Pancreas (tissue), 10 donors: ENCODE data around the gene LARP6. TPM values are rescaled to one million over a fixed set of nuclear protein-coding genes. Genes with fewer than 3 reads are reported as not detected.
"Not testable (repeated sequence)": the region's sequence is repeated elsewhere in the genome, so short reads cannot be mapped to it uniquely, and the experiment has no call there.

Source experiments
- ATAC-seq, 4 donors: fragments of 200-7000 bp; cut with Tn5 transposase; one replicate each; pipeline versions ENCODE4 v1.8.0 to v1.9.1; 2020; ENCODE audit warnings: mild to moderate bottlenecking in 4 of 4, moderate library complexity in 4 of 4
- DNase-seq, 6 donors: peaks; one replicate each; pipeline ENCODE4 v3.0.0-alpha.2; 2020
- FAIRE-seq: peaks from 2 replicates; lab custom pipeline; 2012; peaks lifted over from hg19 to GRCh38; lab: Jason Lieb, UNC
- H3K27ac ChIP-seq, 4 donors: fragments of 200-600 bp; sonication (generic); 1 replicate in 3 of 4; 2 replicates in 1 of 4; pipeline versions ENCODE4 v1.5.0 to v1.8.0; 2020
- H3K27me3 ChIP-seq, 4 donors: fragments of 200-600 bp; one replicate each; pipeline ENCODE4 v1.8.0; 2021
- H3K36me3 ChIP-seq, 3 donors: fragments of 200-600 bp; sonication (generic) in 1 of 3; one replicate each; pipeline versions ENCODE4 v1.5.0 to v1.8.0; 2020 to 2021
- H3K4me1 ChIP-seq, 3 donors: fragments of 200-600 bp; one replicate each; pipeline ENCODE4 v1.8.0; 2021
- H3K4me3 ChIP-seq, 4 donors: fragments of 200-600 bp; sonication (generic) in 2 of 4; one replicate each; pipeline versions ENCODE4 v1.5.0 to v1.8.0; 2020 to 2021
- H3K9me3 ChIP-seq, 4 donors: fragments of 200-600 bp; one replicate each; pipeline ENCODE4 v1.8.0; 2021
- WGBS, 2 donors: extraction: QIAGEN DNeasy Blood & Tissue Kit; methylation state at CpG; one replicate each; pipeline ENCODE4 v1.1.7; 2013; 5-methylcytosine and 5-hydroxymethylcytosine counted together
- intact Hi-C, 3 donors: fragments of 100-400 bp; cut with DNase I; formaldehyde crosslinking; loops; one replicate each; pipeline versions ENCODE4 v1.11.1 to v1.14.2; 2022
- polyA plus RNA-seq, 2 donors: library from polyadenylated mRNA; stranded (reverse); fragments of 200-250 nt; gene quantifications; one replicate each; pipeline ENCODE4 v1.2.3, GENCODE V29; 2013
- total RNA-seq, 6 donors: library from RNA; stranded (reverse); fragmentation: NEBNext Ultra II Directional in 4 of 6; extraction: Animal tissue kit (Norgen Biotek cat#: 25700) in 4 of 6; gene quantifications; one replicate each; pipeline versions ENCODE4 v1.2.1 to v1.2.4, GENCODE V29; 2021 to 2023
- TF ChIP-seq, protein P1 (sequence below), 4 donors: fragments of 200-600 bp; sonication (generic) in 3 of 4; IDR thresholded peaks; one replicate each; pipeline versions ENCODE4 v1.5.0 to v1.8.0; 2021; ENCODE audit warnings: antibody characterized with exemption in 4 of 4
- donor health status: healthy with polysubstance abuse.
- donor health status: DM: no; HTN: no; CAD: no; lungs with moderate emphysema.
- donor health status: DM: no; HTN: no; CAD: no.
- donor health status: control.
- donor health status: control.
- donor health status: Bipolar disorder and iron deficiency.
- donor health status: DM: yes; HTN: yes; CAD: no.
- donor health status: DM: no; HTN: no; CAD: no.
- donor health status: DM: no; HTN: no; CAD: no.
- donor health status: DM: yes; HTN: yes; CAD: no.

LARP6 gene
- total and polyA plus RNA-seq, 8 donors: 5.9 to 10.3 (median 8.8) TPM

DNA sequence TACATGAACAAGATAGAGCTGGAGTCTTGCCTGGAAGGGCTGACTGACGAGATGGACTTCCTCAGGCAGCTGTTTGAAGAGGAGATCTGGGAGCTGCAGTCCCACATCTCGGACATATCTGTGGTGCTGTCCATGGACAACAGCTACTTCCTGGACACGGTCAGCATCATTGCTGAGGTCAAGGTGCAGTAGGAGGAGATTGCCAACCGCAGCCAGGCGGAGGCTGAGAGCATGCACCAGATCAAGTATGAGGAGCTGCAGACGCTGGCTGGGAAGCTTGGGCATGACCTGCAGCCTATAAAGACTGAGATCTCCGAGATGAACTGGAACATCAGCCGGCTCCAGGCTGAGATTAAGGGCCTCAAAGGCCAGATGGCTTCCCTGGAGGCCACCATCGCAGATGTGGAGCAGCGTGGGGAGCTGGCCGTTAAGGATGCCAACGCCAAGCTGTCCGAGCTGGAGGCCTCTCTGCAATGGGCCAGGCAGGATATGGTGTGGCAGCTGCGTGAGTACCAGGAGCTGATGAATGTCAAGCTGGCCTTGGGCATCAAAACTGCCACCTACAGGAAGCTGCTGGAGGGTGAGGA is 5.5 kb upstream of the LARP6 start:
- TF ChIP-seq, protein P1, sequence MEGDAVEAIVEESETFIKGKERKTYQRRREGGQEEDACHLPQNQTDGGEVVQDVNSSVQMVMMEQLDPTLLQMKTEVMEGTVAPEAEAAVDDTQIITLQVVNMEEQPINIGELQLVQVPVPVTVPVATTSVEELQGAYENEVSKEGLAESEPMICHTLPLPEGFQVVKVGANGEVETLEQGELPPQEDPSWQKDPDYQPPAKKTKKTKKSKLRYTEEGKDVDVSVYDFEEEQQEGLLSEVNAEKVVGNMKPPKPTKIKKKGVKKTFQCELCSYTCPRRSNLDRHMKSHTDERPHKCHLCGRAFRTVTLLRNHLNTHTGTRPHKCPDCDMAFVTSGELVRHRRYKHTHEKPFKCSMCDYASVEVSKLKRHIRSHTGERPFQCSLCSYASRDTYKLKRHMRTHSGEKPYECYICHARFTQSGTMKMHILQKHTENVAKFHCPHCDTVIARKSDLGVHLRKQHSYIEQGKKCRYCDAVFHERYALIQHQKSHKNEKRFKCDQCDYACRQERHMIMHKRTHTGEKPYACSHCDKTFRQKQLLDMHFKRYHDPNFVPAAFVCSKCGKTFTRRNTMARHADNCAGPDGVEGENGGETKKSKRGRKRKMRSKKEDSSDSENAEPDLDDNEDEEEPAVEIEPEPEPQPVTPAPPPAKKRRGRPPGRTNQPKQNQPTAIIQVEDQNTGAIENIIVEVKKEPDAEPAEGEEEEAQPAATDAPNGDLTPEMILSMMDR (IDR thresholded peaks at IDR 0.05): no peak
- Histone ChIP-seq H3K9me3 (no peaks in the 10 kb centered on the region), H3K36me3 (no peaks in the 10 kb centered on the region), H3K27me3 (no peaks in the 10 kb centered on the region), H3K27ac (no peak overlapping the region), H3K4me1 (no peaks in the 10 kb centered on the region), H3K4me3 (no peak overlapping the region)
- DNase-seq (no peak), FAIRE-seq (no peak), ATAC-seq (no peak)
- 74 to 78% methylated on average over 14 of the region's 14 CpGs for WGBS, 2 donors
- intact Hi-C loops: no loop called here

DNA sequence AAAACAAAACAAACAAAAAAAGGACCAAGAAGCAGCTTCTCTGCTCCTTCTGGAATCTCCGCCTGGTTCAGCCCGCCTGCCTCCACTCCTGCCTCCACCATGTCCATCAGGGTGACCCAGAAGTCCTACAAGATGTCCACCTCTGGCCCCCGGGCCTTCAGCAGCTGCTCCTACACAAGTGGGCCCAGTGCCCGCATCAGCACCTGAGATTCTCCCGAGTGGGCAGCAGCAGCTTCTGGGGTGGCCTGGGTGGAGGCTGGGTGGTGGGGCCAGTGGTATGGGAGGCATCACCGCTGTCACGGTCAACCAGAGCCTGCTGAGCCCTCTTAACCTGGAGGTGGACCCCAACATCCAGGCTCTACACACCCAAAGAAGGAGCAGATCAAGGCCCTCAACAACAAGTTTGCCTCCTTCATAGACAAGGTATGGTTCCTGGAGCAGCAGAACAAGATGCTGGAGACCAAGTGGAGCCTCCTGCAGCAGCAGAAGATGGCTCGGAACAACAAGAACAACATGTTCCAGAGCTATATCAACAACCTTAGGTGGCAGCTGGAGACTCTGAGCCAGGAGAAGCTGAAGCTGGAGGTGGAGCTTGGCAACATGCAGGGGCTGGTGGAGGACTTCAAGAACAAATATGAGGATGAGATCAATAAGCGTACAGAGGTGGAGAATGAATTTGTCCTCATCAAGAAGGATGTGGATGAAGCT is 4.8 kb upstream of the LARP6 start:
- H3K36me3 ChIP-seq, intact Hi-C loops, H3K4me3 ChIP-seq, ATAC-seq, FAIRE-seq, H3K4me1 ChIP-seq, H3K27ac ChIP-seq, H3K27me3 ChIP-seq, H3K9me3 ChIP-seq: not testable (repeated sequence)
- WGBS, 2 donors: 78 to 82% methylated on average over 9 of the region's 9 CpGs
- peak in 1 of 6 donors; percentile 54 for DNase-seq

DNA sequence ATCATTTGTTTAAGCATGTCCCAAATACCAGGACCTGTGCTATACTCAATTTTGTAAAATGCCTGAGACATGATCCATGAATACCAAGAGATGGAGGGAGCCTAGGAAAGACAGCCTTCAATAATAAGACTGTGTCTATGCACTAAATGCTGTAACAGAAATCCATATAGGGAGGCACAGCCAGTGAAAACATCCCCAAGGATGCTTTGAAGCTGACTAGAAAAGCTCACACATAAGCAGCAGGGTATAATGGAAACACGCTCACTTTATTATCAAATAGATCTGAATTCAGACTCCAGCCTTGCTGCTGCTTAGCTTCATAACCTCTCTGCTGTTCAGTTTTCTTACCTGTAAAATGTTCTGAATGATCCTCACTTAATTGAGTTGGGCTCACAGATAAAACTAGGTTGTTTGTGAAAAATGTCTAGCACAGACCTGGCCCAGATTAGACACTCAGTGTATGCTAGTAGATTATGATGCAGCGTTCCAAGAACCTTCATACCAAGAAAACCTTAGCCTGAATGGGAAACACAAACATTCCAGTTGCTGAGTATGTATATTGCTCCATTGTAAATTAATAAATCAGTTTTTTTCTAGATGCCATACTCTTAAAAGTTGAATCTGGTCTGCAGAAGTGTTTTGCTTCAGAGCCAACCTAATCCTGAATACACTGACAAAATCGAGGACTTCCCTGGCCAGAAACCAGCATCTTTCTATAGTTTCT is 3.8 kb upstream of the LARP6 start:
- H3K27ac ChIP-seq: no peak overlapping the region
- no peak for ATAC-seq
- H3K36me3 ChIP-seq: no peaks in the 10 kb centered on the region
- no peaks in the 10 kb centered on the region for H3K9me3 ChIP-seq
- H3K4me3 ChIP-seq: no peak overlapping the region
- TF ChIP-seq, protein P1 (IDR thresholded peaks at IDR 0.05): no peak
- no peaks in the 10 kb centered on the region for H3K27me3 ChIP-seq
- WGBS, 2 donors: 61 to 73% methylated on average over 3 of the region's 3 CpGs
- intact Hi-C loops: no loop called here
- DNase-seq: no peak
- FAIRE-seq: no peak
- no peaks in the 10 kb centered on the region for H3K4me1 ChIP-seq

DNA sequence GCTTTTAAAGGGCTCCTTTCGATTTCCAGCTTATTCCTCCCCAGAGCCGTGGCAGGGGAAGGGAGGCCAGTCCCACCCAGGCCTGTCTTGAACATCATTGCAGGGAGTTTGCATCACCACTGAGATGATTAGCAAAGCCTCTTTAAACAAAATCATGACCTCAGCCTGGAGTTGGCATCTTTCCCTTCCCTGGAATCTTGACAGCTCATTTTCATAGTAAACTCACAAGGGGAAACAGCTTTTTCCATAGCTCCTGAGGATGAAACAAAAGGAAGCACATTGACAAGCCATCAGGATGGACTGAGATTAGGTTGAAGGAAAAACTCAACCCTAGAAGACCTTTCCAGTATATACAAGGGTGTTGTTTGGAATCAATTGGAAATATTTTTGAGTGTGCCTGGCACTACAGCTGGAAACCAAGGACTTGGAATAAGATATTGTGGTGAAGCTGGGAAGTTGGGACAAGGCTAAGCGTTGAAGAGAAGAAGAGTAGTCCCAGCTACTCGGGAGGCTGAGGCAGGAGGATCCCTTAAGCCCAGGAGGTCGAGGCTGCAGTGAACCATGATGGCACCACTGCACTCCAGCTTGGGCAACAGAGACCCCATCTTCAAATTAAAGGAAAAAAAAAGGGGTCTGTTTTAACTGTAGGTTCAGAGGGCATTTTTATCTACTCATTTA is 3.1 kb upstream of the LARP6 start:
- DNase-seq: peak in 2 of 6 donors; percentile 32 to 61

More for the DNA sequence above, 3.1 kb upstream of the LARP6 start:
- Histone ChIP-seq H3K27ac (no peak overlapping the region), H3K4me1 (no peaks in the 10 kb centered on the region), H3K36me3 (no peaks in the 10 kb centered on the region), H3K4me3 (no peak overlapping the region), H3K9me3 (no peaks in the 10 kb centered on the region), H3K27me3 (no peaks in the 10 kb centered on the region)
- FAIRE-seq (no peak), ATAC-seq (peak in 3 of 4 donors; percentile 13 to 61 (median 25))
- intact Hi-C loops: no loop called here
- TF ChIP-seq, protein P1 (IDR thresholded peaks at IDR 0.05): no peak
- 63% methylated on average over 5 of the region's 5 CpGs for WGBS, 2 donors
